ENCODE results near the gene KIAA0319L.

Gene KIAA0319L

DNA sequence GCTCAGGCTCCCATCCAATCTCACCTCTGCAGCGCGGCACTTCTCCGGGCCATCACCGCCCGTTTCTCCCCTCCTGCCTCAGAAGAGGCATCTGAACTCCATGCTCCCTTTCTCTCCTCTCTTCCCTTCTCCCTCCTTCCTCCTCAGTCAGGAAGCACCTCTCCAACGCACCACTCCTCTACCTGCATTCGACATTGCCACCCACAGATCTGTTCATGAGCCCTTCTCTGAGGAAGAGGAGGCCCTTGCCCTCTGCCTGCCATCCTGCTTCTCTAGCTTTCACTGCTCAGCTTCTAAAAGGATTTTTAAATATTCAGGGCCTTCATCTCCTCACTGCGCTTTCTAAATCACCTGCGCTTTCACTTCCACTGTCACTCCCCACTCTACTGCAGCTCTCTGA, 120.0 kb downstream of the KIAA0319L start:
- Mint-ChIP-seq H3K36me3 (ENCODE audit: low read depth) (peaks cover 46% of the 10 kb centered on the region), H3K27me3 (ENCODE audit: low read depth) (no peaks in the 10 kb centered on the region), H3K27ac (peak overlapping the region; percentile 26), H3K9me3 (no peaks in the 10 kb centered on the region), H3K4me1 (ENCODE audit: low read depth) (peaks cover 9% of the 10 kb centered on the region), H3K4me3 (no peak overlapping the region)
- no peak for DNase-seq (ENCODE audit: low spot score)

DNA sequence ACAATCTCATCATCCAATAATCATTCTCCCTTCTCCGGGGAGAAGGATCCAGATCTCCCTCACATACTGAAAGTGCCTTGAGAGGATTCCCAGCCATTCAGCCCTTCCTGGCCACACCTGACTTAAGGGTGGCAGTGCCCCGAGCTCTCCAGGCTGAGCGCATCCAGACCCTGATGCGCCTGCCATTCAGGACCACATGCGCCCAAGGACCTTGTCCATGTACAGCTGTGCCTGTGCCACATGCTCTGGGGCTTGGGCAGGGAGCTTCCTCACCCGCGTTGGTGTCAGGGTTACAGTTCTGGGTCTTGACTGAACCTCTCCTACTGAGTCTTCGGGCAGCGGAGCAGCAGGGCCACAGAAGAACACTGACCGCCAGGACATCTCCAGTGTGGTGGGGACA, 121.1 kb downstream of the KIAA0319L start:
- H3K9me3 Mint-ChIP-seq, result no peaks in the 10 kb centered on the region
- H3K4me3 Mint-ChIP-seq, result no peak overlapping the region
- H3K27ac Mint-ChIP-seq, result no peak overlapping the region
- no peaks in the 10 kb centered on the region for H3K27me3 Mint-ChIP-seq (ENCODE audit: low read depth)
- peaks cover 48% of the 10 kb centered on the region for H3K36me3 Mint-ChIP-seq (ENCODE audit: low read depth)
- peaks cover 18% of the 10 kb centered on the region for H3K4me1 Mint-ChIP-seq (ENCODE audit: low read depth)
- DNase-seq (ENCODE audit: low spot score), result no peak

DNA sequence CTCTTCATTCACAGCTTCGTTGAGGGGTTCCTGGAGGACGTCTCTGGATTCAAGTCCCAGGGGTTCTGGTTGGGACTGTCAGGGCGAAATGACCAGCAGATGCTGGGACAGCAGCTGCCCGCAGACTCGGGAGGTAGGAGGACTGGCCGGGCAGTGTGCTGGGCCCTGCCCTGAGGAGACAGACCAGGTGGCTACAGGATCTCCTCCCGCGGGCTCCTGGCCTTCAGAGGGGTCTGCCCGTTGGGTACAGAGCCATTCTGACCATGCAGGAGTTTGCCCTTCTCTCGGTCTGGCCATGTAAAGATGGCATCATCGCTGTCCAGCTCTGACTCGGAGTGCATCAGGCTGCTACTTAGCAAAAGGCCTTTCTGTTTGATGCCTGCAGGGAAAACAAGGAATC, 122.5 kb downstream of the KIAA0319L start:
- Mint-ChIP-seq H3K4me1 (ENCODE audit: low read depth) (peaks cover 27% of the 10 kb centered on the region), H3K27me3 (ENCODE audit: low read depth) (no peaks in the 10 kb centered on the region), H3K27ac (no peak overlapping the region), H3K9me3 (no peaks in the 10 kb centered on the region), H3K4me3 (no peak overlapping the region), H3K36me3 (ENCODE audit: low read depth) (peaks cover 50% of the 10 kb centered on the region)
- no peak for DNase-seq (ENCODE audit: low spot score)

DNA sequence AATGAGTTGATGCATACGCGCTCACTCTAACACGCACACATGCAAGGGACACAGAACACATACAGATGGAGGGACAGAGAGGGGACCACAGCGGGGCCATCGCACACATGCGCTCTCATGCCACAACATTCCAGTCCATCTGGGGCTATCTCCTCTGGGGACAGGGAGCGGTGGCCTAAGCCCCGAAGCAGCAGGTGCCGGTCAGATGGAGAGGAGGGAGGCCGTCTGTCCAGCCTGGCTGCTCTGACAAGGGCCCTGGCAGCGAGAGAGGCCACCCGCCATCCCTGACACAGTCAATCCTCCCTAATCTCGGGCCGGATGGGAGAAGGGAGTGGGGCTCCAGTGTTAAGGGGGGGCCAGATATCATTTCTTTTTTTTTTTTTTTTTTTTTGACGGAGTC, 123.5 kb downstream of the KIAA0319L start:
- DNase-seq (ENCODE audit: low spot score), result no peak
- Mint-ChIP-seq H3K9me3 (no peaks in the 10 kb centered on the region), H3K4me1 (ENCODE audit: low read depth) (peaks cover 27% of the 10 kb centered on the region), H3K36me3 (ENCODE audit: low read depth) (peaks cover 42% of the 10 kb centered on the region), H3K4me3 (no peak overlapping the region), H3K27me3 (ENCODE audit: low read depth) (no peaks in the 10 kb centered on the region), H3K27ac (no peak overlapping the region)

DNA sequence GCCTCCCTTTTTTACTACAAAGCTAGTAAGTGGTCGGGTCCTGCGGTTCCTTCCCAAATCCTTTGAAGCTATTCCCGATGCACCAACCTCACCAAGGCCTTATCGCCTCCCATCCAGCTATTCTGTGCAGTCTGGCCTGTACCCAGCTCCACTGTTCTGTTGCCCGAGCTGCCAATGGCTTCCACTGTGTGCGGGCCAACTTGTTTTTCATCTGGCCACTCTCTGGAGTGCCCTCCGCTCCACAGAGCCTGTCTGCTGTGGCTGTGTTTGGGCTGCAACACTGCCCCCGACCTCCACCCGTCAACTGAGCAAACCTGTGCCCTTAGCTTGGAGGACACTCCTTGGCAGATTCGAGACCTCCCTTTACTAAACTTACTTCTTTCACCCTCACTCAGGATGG, 125.0 kb downstream of the KIAA0319L start:
- peaks cover 37% of the 10 kb centered on the region for H3K36me3 Mint-ChIP-seq (ENCODE audit: low read depth)
- DNase-seq (ENCODE audit: low spot score), result no peak
- H3K4me1 Mint-ChIP-seq (ENCODE audit: low read depth), result peaks cover 25% of the 10 kb centered on the region
- H3K27me3 Mint-ChIP-seq (ENCODE audit: low read depth), result no peaks in the 10 kb centered on the region
- peak overlapping the region; percentile 22 for H3K27ac Mint-ChIP-seq
- H3K9me3 Mint-ChIP-seq, result no peaks in the 10 kb centered on the region
- H3K4me3 Mint-ChIP-seq, result peak overlapping the region; percentile 6

DNA sequence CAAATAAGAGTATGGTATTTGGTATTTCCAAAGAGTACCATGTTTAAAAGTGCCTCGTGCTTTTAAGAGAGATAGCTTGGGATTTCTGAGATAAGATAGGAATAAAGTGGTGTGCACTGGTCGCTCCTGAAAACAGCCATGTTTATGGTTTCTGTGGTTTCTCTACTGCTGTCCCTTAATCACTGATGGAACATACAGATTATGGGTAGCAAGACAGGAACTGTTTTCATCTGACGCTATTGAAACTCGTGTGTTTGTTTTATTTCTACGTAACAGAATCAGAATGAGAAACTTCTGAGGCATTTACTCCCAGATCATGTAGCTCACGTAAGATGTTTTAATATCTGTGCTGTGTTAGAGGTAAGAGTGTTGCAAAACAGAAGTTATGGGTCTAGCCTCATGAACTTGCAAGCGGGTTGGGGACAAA, 126.0 kb downstream of the KIAA0319L start:
- Mint-ChIP-seq H3K36me3 (ENCODE audit: low read depth) (peaks cover 32% of the 10 kb centered on the region), H3K4me1 (ENCODE audit: low read depth) (peaks cover 25% of the 10 kb centered on the region), H3K9me3 (no peaks in the 10 kb centered on the region), H3K4me3 (peak overlapping the region; percentile 42), H3K27me3 (ENCODE audit: low read depth) (no peaks in the 10 kb centered on the region), H3K27ac (peak overlapping the region; percentile 56)
- DNase-seq (ENCODE audit: low spot score), result peak; percentile 25

DNA sequence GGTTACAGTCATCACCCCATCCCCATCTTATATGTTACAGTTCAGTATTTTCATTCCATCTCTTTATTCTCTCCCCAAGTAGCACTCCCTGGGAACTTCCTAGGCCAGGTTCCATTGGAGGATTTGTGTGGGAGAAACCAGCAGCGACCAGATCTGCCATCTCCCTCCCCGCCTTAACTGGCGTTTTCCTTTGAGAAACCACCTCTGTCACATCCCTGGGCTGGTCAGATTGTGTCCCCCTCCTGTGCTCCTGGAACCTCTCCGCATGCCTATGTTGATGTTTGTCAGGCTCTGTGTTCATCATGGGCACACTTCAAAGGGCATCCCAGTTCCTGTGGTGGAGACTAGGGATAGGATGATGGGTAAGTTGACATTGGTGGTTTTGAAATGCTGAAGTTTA, 126.4 kb downstream of the KIAA0319L start:
- peaks cover 30% of the 10 kb centered on the region for H3K36me3 Mint-ChIP-seq (ENCODE audit: low read depth)
- no peaks in the 10 kb centered on the region for H3K27me3 Mint-ChIP-seq (ENCODE audit: low read depth)
- H3K27ac Mint-ChIP-seq, result peak overlapping the region; percentile 56
- DNase-seq (ENCODE audit: low spot score), result no peak
- H3K4me3 Mint-ChIP-seq, result no peak overlapping the region
- H3K9me3 Mint-ChIP-seq, result no peaks in the 10 kb centered on the region
- H3K4me1 Mint-ChIP-seq (ENCODE audit: low read depth), result peaks cover 25% of the 10 kb centered on the region

DNA sequence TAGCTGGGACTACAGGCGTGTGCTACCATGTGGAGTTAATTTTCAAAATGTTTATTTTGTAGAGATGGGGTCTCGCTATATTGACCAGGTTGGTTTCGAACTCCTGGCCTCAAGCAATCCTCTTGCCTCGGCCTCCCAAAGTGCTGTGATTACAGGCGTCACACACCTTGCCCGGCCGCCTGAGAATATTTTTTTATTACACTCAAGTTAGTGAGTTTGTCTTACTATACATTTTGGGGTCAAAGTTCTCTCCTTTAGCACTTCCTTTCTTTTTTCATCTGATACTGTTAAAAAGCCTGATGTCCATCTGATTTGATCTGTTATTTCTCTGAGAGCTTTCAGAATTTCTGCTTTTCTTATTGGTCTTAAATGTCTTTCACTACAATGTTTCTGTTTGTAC, 128.8 kb downstream of the KIAA0319L start:
- H3K4me1 Mint-ChIP-seq (ENCODE audit: low read depth), result peaks cover 25% of the 10 kb centered on the region
- no peak overlapping the region for H3K4me3 Mint-ChIP-seq
- H3K27me3 Mint-ChIP-seq (ENCODE audit: low read depth), result no peaks in the 10 kb centered on the region
- no peak overlapping the region for H3K27ac Mint-ChIP-seq
- DNase-seq (ENCODE audit: low spot score), result no peak
- H3K9me3 Mint-ChIP-seq, result no peaks in the 10 kb centered on the region
- peaks cover 21% of the 10 kb centered on the region for H3K36me3 Mint-ChIP-seq (ENCODE audit: low read depth)

DNA sequence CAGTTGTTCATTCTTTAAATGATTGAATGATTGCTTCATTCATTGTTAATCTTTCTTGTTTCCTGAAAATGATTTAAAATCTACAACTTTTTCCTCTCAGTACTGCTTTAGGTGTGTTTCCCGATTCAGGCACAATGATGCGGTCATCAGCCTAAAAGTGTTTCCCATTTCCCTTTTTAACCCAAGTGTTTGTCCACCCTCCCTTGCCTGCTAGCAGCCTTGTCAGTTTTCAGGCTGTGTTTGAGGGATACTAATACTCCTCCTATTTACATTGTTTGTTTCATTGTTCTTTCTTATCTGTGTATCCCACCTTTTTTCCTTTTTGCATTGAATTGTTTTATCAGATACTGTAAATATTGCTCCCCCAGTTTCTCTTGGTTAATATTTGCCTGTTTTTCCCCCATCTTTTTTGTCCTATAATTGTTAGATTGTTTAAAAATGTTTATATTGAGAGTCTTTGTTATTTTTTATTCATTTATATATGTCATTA, 131.1 kb downstream of the KIAA0319L start:
- no peaks in the 10 kb centered on the region for H3K27me3 Mint-ChIP-seq (ENCODE audit: low read depth)
- no peaks in the 10 kb centered on the region for H3K9me3 Mint-ChIP-seq
- H3K36me3 Mint-ChIP-seq (ENCODE audit: low read depth), result peaks cover 7% of the 10 kb centered on the region
- DNase-seq (ENCODE audit: low spot score), result no peak
- H3K4me3 Mint-ChIP-seq, result no peak overlapping the region
- no peak overlapping the region for H3K27ac Mint-ChIP-seq
- peaks cover 10% of the 10 kb centered on the region for H3K4me1 Mint-ChIP-seq (ENCODE audit: low read depth)

DNA sequence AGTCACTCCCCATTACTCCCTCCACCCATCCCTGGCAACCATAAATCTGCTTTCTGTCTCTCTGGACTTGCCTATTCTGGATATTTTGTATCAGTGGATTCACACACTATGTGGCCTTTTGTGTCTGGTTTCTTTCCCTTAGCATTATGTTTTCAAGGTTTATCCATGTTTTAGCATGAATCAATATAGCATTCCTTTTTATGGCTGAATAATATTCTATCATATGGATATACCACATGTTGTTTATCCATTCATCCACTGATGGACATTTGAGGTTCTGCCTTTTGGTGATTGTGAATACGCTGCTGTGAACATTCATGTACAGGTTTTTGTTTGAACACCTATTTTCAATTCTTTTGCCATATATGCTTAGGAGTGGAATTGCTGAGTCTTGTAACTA, 148.3 kb downstream of the KIAA0319L start:
- DNase-seq (ENCODE audit: low spot score), result no peak
- Mint-ChIP-seq H3K9me3 (no peaks in the 10 kb centered on the region), H3K27me3 (ENCODE audit: low read depth) (no peaks in the 10 kb centered on the region), H3K27ac (no peak overlapping the region), H3K4me1 (ENCODE audit: low read depth) (no peaks in the 10 kb centered on the region), H3K36me3 (ENCODE audit: low read depth) (peaks cover 32% of the 10 kb centered on the region), H3K4me3 (no peak overlapping the region)

DNA sequence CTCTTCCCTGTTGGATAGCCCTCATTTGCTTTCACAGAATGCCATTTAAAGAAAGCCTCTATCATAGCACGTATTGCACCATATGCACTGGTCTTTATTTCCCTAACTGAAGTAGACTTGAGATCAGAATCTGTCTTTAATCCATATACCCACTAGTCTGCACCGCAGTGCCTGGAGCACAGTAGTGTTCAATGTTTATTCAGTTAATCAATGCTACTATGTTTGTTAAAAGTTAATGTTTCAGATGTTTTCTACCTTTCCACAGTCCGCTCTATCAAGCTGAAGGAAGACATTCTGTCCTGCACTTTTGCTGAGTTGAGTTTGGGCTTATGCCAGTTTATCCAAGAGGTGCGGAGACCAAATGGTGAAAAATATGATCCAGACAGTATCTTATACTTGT, 149.5 kb downstream of the KIAA0319L start:
- Mint-ChIP-seq H3K36me3 (ENCODE audit: low read depth) (peaks cover 32% of the 10 kb centered on the region), H3K27me3 (ENCODE audit: low read depth) (no peaks in the 10 kb centered on the region), H3K27ac (no peak overlapping the region), H3K9me3 (no peaks in the 10 kb centered on the region), H3K4me1 (ENCODE audit: low read depth) (no peaks in the 10 kb centered on the region), H3K4me3 (no peak overlapping the region)
- no peak for DNase-seq (ENCODE audit: low spot score)

DNA sequence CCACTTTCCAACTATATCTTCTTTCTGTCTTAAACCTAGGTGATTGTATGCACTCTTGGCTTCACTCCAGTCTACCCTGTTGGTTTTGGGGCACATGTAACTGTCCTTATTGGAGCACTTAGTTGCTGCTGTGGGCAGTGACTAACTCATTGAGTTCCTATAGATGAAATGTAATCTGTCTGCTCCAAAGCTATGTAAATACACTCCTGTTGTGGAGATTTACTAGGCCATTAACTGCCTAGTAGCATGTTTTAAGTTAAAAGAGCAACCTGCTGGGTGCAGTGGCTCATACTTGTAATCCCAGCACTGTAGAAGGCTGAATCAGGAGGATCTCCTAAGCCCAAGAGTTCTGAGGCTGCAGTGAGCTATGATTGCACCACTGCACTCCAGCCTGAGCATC, 151.1 kb downstream of the KIAA0319L start:
- Mint-ChIP-seq H3K27ac (no peak overlapping the region), H3K4me3 (no peak overlapping the region), H3K9me3 (no peaks in the 10 kb centered on the region), H3K27me3 (ENCODE audit: low read depth) (no peaks in the 10 kb centered on the region), H3K4me1 (ENCODE audit: low read depth) (no peaks in the 10 kb centered on the region), H3K36me3 (ENCODE audit: low read depth) (peaks cover 39% of the 10 kb centered on the region)
- DNase-seq (ENCODE audit: low spot score), result no peak

DNA sequence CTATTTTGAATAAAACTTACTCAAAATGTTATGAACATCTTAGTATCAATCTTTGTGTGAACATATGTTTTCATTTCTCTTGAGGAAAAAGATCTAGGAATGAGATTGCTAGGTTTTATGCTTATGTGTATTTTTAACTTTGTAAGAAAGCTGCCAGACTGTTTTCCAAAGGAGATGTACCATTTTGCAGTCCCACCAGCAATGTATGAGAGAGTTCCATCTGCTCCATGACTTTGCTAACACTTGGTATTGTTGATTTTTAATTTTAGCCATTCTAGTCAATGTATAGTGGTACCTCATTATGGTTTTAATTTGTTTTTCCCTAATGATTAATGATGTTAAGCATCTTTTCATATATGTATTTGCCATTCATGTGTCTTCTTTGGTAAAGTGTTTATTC, 156.2 kb downstream of the KIAA0319L start:
- no peak for DNase-seq (ENCODE audit: low spot score)
- Mint-ChIP-seq H3K4me1 (ENCODE audit: low read depth) (peaks cover 3% of the 10 kb centered on the region), H3K36me3 (ENCODE audit: low read depth) (peaks cover 29% of the 10 kb centered on the region), H3K27me3 (ENCODE audit: low read depth) (no peaks in the 10 kb centered on the region), H3K27ac (no peak overlapping the region), H3K9me3 (no peaks in the 10 kb centered on the region), H3K4me3 (no peak overlapping the region)

DNA sequence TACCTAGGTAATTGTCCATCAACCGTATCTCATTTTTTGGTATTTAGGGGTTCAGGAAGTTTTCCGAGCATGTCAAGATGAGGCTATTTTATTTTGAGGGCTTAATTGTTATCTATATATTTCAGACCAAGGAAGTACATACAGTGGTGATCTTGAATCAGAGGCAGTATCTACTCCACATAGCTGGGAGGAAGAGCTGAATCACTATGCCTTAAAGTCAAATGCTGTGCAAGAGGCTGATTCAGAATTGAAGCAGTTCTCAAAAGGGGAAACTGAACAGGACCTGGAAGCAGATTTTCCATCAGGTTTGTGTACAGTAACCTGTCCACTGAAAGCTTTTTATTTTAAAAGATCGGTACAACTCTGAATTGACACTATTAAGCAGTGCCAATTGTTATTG, 158.5 kb downstream of the KIAA0319L start:
- no peaks in the 10 kb centered on the region for H3K9me3 Mint-ChIP-seq
- no peak overlapping the region for H3K27ac Mint-ChIP-seq
- no peaks in the 10 kb centered on the region for H3K27me3 Mint-ChIP-seq (ENCODE audit: low read depth)
- peaks cover 4% of the 10 kb centered on the region for H3K4me1 Mint-ChIP-seq (ENCODE audit: low read depth)
- H3K36me3 Mint-ChIP-seq (ENCODE audit: low read depth), result peaks cover 34% of the 10 kb centered on the region
- H3K4me3 Mint-ChIP-seq, result no peak overlapping the region
- no peak for DNase-seq (ENCODE audit: low spot score)

DNA sequence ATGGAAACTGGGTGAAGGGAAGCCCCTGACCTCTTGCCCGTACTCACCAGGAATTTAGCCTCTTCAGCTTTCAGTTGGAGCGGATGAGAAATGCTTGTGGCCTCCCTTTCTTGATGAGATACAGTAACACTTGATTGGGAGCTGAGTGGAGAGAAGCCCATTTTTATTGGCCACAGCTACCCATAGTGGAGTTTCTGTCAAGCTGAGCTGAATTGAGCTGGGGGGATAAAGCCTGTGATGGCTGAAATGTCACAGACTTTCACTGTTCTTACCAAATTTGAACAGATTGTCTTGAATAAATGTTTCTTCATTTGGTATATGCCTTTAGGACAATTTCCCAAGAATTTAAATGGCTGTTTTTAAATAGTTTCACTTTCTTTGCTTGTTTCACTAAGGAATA, 162.8 kb downstream of the KIAA0319L start:
- Mint-ChIP-seq H3K9me3 (no peaks in the 10 kb centered on the region), H3K27me3 (ENCODE audit: low read depth) (no peaks in the 10 kb centered on the region), H3K4me1 (ENCODE audit: low read depth) (peaks cover 3% of the 10 kb centered on the region), H3K4me3 (no peak overlapping the region), H3K36me3 (ENCODE audit: low read depth) (peaks cover 26% of the 10 kb centered on the region), H3K27ac (no peak overlapping the region)
- DNase-seq (ENCODE audit: low spot score), result no peak

Data from T-helper 2 cell treated with Interferon-gamma antibody and Interleukin-4, amounts not matched to agents 5 μg/mL and 100 μg/mL, for 36 hours (primary cell).